SK-N-SH (cell line): ENCODE measurements around the gene LIME1. TPM values are rescaled to one million over a fixed set of nuclear protein-coding genes. Genes with fewer than 3 reads are reported as not detected.

Experiments
- CTCF ChIA-PET: fragments of 300-600, 350-600 bp; formaldehyde crosslinking; extraction: SDS; loops from one replicate; lab custom pipeline; 2021; lab: Yijun Ruan, JAX
- POLR2A ChIA-PET: fragments of 350-600 bp; sonication (Branson Sonifier 250); formaldehyde crosslinking; extraction: SDS; loops from one replicate; lab custom pipeline; 2020; ENCODE audit warnings: antibody characterized with exemption, inconsistent platforms; lab: Yijun Ruan, JAX
- DNase-seq: peaks from one replicate; pipeline ENCODE4 v3.0.0; 2012
- H2AFZ ChIP-seq: fragments of 200-600 bp; sonication (generic); 2 replicates; pipeline ENCODE4 v1.8.1; 2016; ENCODE audit warnings: antibody characterized with exemption, mild to moderate bottlenecking, low read depth
- H3F3A ChIP-seq: fragments of 200-600 bp; sonication (generic); replicated peaks from 2 replicates; pipeline ENCODE3; 2016; ENCODE audit warnings: antibody characterized with exemption, mild to moderate bottlenecking; ENCODE audit not compliant: insufficient read depth
- H3K27ac ChIP-seq, 2 experiments: fragments of 200-500 bp in 1 of 2; fragments of 200-600 bp in 1 of 2; sonication (Bioruptor generic) in 1 of 2; sonication (generic), shearing (Covaris generic) in 1 of 2; 2 replicates each; pipeline versions ENCODE4 v1.5.1 to v1.6.1; 2014 to 2016; ENCODE audit warnings: low read depth in 2 of 2, inconsistent platforms in 1 of 2, low read length in 1 of 2, mild to moderate bottlenecking in 1 of 2, mixed read lengths in 1 of 2
- H3K27me3 ChIP-seq: fragments of 200-600 bp; sonication (generic), shearing (Covaris generic); 2 replicates; pipeline ENCODE4 v1.6.1; 2016; ENCODE audit warnings: mixed run types; ENCODE audit not compliant: insufficient read depth
- H3K36me3 ChIP-seq, 2 experiments: fragments of 200-500 bp in 1 of 2; fragments of 200-600 bp in 1 of 2; sonication (Bioruptor generic) in 1 of 2; sonication (generic) in 1 of 2; replicated peaks in 1 of 2; 2 replicates each; pipeline versions ENCODE3 to v1.5.1; 2014 to 2016; ENCODE audit warnings: low read length in 1 of 2, mild to moderate bottlenecking in 1 of 2; ENCODE audit not compliant: insufficient read depth in 2 of 2, control insufficient read depth in 1 of 2
- H3K4me1 ChIP-seq, 2 experiments: fragments of 200-500 bp in 1 of 2; fragments of 200-600 bp in 1 of 2; sonication (Bioruptor generic) in 1 of 2; sonication (generic), shearing (Covaris generic) in 1 of 2; 2 replicates each; pipeline versions ENCODE4 v1.5.1 to v1.6.1; 2014 to 2016; ENCODE audit warnings: low read depth in 1 of 2, low read length in 1 of 2, mixed run types in 1 of 2; ENCODE audit not compliant: insufficient read depth in 2 of 2, control insufficient read depth in 1 of 2
- H3K4me2 ChIP-seq: fragments of 200-600 bp; sonication (generic), shearing (Covaris generic); 2 replicates; pipeline ENCODE4 v1.6.1; 2017; ENCODE audit warnings: mixed run types
- H3K4me3 ChIP-seq, 2 experiments: fragments of 200-500 bp in 1 of 2; fragments of 200-600 bp in 1 of 2; sonication (Bioruptor generic) in 1 of 2; sonication (generic), shearing (Covaris generic) in 1 of 2; 2 replicates each; pipeline versions ENCODE4 v1.5.1 to v1.8.1; 2014 to 2016; ENCODE audit warnings: low read depth in 2 of 2, inconsistent platforms in 1 of 2, low read length in 1 of 2, mild to moderate bottlenecking in 1 of 2, mixed read lengths in 1 of 2, moderate library complexity in 1 of 2
- H3K79me2 ChIP-seq: fragments of 200-600 bp; sonication (generic); 2 replicates; pipeline ENCODE4 v1.8.1; 2017; ENCODE audit warnings: mild to moderate bottlenecking; ENCODE audit not compliant: insufficient read depth
- H3K9ac ChIP-seq: fragments of 200-600 bp; sonication (generic); 2 replicates; pipeline ENCODE4 v1.6.1; 2017; ENCODE audit warnings: mixed run types
- H3K9me2 ChIP-seq: fragments of 200-600 bp; sonication (generic); 2 replicates; pipeline ENCODE4 v1.6.1; 2017; ENCODE audit warnings: mixed run types
- H3K9me3 ChIP-seq: fragments of 200-600 bp; sonication (generic); 2 replicates; pipeline ENCODE4 v1.6.1; 2017; ENCODE audit warnings: mixed run types, mild to moderate bottlenecking, moderate library complexity
- H4K20me1 ChIP-seq: fragments of 200-600 bp; sonication (generic); 2 replicates; pipeline ENCODE4 v1.6.1; 2017; ENCODE audit warnings: mild to moderate bottlenecking, mixed run types; ENCODE audit not compliant: insufficient read depth
- ELF1 ChIP-seq: IDR thresholded peaks from 2 replicates; pipeline ENCODE4 v1.4.0; 2012
- EP300 ChIP-seq, 2 experiments: IDR thresholded peaks; 2 replicates each; pipeline versions ENCODE4 v1.4.0 to v1.6.1; 2012; ENCODE audit warnings: borderline replicate concordance in 1 of 2, low read depth in 1 of 2, low read length in 1 of 2
- FOXM1 ChIP-seq: IDR thresholded peaks from 2 replicates; pipeline ENCODE4 v1.4.0; 2012; ENCODE audit warnings: low read depth, mild to moderate bottlenecking
- GABPA ChIP-seq: IDR thresholded peaks from 2 replicates; pipeline ENCODE4 v1.4.0; 2012; ENCODE audit warnings: low read depth, mild to moderate bottlenecking
- GATA2 ChIP-seq: sonication (generic); formaldehyde crosslinking; IDR thresholded peaks from 2 replicates; pipeline ENCODE4 v1.5.0; 2020; ENCODE audit warnings: mild to moderate bottlenecking, missing genetic modification reagents
- JUND ChIP-seq: IDR thresholded peaks from 2 replicates; pipeline ENCODE4 v1.4.0; 2012
- MEF2A ChIP-seq: IDR thresholded peaks from 2 replicates; pipeline ENCODE4 v1.4.0; 2012; ENCODE audit warnings: low read depth, borderline replicate concordance
- NFIC ChIP-seq: IDR thresholded peaks from 2 replicates; pipeline ENCODE4 v1.4.0; 2012; ENCODE audit warnings: borderline replicate concordance
- NRF1 ChIP-seq: IDR thresholded peaks from 2 replicates; pipeline ENCODE4 v1.6.1; 2012; ENCODE audit warnings: low read depth, mild to moderate bottlenecking, low read length
- POLR2AphosphoS5 ChIP-seq: IDR thresholded peaks from 2 replicates; pipeline ENCODE4 v1.6.1; 2012; ENCODE audit warnings: low read depth, low read length
- RCOR1 ChIP-seq: fragments of 150-350 bp; IDR thresholded peaks from 2 replicates; pipeline ENCODE4 v1.6.1; 2017; ENCODE audit warnings: antibody characterized with exemption, low read length
- REST ChIP-seq: IDR thresholded peaks from 2 replicates; pipeline ENCODE4 v1.6.1; 2012; ENCODE audit warnings: mild to moderate bottlenecking, low read depth, low read length, moderate library complexity
- RXRA ChIP-seq: IDR thresholded peaks from 2 replicates; pipeline ENCODE4 v1.4.0; 2012; ENCODE audit warnings: low read depth, mild to moderate bottlenecking, borderline replicate concordance
- TCF12 ChIP-seq: IDR thresholded peaks from 2 replicates; pipeline ENCODE4 v1.4.0; 2012
- USF1 ChIP-seq: IDR thresholded peaks from 2 replicates; pipeline ENCODE4 v1.4.0; 2012; ENCODE audit warnings: low read depth, borderline replicate concordance
- WGBS: methylation state at CpG from one replicate; pipeline ENCODE4 v1.1.6; 2017; ENCODE audit warnings: low lambda C conversion rate; 5-methylcytosine and 5-hydroxymethylcytosine counted together
- polyA plus RNA-seq, 3 experiments: library from polyadenylated mRNA; depleted of rRNA; stranded (reverse); fragments of >200 nt; gene quantifications; 2 replicates each; pipeline ENCODE4 v1.2.3, GENCODE V29; 2012
- TF ChIP-seq, protein P1 (sequence below): fragments of 200-600 bp; sonication (generic); IDR thresholded peaks from 2 replicates; pipeline ENCODE4 v1.6.1; 2017; ENCODE audit warnings: antibody characterized with exemption, mild to moderate bottlenecking, moderate library complexity
- TF ChIP-seq, protein P2 (sequence below): IDR thresholded peaks from 2 replicates; pipeline ENCODE4 v1.4.0; 2012; ENCODE audit warnings: low read depth

The LIME1 gene
- polyA plus RNA-seq, 1 of the 3 experiments (the other 2 are of a cell fraction): 10.9 TPM

DNA sequence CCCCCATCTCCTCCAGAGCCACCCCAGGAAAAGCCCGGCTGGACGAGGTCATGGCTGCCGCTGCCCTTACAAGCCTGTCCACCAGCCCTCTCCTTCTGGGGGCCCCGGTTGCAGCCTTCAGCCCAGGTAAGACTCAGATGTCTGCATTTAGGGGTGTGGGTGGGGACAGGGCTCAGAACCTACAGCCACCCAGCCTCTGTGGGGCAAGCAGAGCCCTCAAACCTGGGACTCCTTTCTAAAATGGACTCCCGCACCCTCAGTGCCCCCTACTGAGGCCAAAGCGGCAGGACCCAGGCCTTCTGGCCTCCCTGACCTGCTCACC, 4.9 kb downstream of the LIME1 start:
- no peak for DNase-seq
- no peak overlapping the region for H2AFZ ChIP-seq
- peaks cover 16% of the 10 kb centered on the region for H4K20me1 ChIP-seq
- H3K9me3 ChIP-seq: no peaks in the 10 kb centered on the region
- H3K9ac ChIP-seq: peak overlapping the region; percentile 92
- peak overlapping the region; percentile 81 to 95 for H3K4me3 ChIP-seq
- H3K36me3 ChIP-seq: peaks cover 15 to 26% of the 10 kb centered on the region in 2 experiments
- TF ChIP-seq GABPA: no peak
- TF ChIP-seq NFIC: no peak
- TF ChIP-seq MEF2A: no peak
- TF ChIP-seq, protein P1, sequence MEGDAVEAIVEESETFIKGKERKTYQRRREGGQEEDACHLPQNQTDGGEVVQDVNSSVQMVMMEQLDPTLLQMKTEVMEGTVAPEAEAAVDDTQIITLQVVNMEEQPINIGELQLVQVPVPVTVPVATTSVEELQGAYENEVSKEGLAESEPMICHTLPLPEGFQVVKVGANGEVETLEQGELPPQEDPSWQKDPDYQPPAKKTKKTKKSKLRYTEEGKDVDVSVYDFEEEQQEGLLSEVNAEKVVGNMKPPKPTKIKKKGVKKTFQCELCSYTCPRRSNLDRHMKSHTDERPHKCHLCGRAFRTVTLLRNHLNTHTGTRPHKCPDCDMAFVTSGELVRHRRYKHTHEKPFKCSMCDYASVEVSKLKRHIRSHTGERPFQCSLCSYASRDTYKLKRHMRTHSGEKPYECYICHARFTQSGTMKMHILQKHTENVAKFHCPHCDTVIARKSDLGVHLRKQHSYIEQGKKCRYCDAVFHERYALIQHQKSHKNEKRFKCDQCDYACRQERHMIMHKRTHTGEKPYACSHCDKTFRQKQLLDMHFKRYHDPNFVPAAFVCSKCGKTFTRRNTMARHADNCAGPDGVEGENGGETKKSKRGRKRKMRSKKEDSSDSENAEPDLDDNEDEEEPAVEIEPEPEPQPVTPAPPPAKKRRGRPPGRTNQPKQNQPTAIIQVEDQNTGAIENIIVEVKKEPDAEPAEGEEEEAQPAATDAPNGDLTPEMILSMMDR: no peak
- no peak for TF ChIP-seq TCF12
- TF ChIP-seq REST: no peak
- TF ChIP-seq, all 33 proteins: peak for 0
- Histone ChIP-seq H3K4me2 (peak overlapping the region; percentile 98), H3K9me2 (no peaks in the 10 kb centered on the region), H3F3A (peaks cover 17% of the 10 kb centered on the region), H3K27me3 (no peaks in the 10 kb centered on the region), H3K27ac (peak overlapping the region; percentile 72 to 96; a peak in 3 of 4 replicates), H3K4me1 (peaks cover 0 to 14% of the 10 kb centered on the region in 2 experiments; a peak in 1 of 4 replicates), H3K79me2 (peaks cover 18% of the 10 kb centered on the region)
- WGBS: 61% methylated on average over 3 of the region's 6 CpGs
- POLR2A ChIA-PET: interaction anchor here (0.8 to 1.9 kb wide), 5 partner anchors 8 to 124 kb away, joined by 3 to 7 read pairs (median 5); partner anchors contain the start of genes ARFRP1, RTEL1, TPD52L2 and ZGPAT
- CTCF ChIA-PET: interaction anchor here (0.7 to 1.7 kb wide), 8 partner anchors 10 to 232 kb away, joined by 3 to 9 read pairs (median 4); no protein-coding TSS in a partner anchor

DNA sequence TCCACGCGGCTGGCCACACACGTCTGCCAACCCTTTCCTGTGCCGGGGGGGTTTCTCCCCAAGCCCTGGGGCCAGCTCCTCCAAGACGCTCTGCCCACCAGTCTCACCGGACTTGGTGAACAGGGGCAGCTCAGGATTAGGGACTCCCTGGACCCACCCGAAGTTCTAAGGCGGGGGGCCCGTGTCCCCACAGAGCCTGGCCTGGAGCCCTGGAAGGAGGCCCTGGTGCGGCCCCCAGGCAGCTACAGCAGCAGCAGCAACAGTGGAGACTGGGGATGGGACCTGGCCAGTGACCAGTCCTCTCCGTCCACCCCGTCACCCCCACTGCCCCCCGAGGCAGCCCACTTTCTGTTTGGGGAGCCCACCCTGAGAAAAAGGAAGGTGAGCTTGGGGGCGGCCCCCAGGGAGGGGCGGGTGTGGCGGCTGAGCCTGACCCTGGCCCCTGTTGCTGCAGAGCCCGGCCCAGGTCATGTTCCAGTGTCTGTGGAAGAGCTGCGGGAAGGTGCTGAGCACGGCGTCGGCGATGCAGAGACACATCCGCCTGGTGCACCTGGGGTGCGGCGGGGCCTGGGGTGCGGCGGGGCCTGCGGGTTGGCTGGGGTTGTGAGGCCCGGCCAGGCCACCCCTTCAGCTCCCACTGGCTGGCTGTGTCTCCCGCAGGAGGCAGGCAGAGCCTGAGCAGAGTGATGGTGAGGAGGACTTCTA, 5.4 kb downstream of the LIME1 start:
- no peak for DNase-seq
- ChIA-PET CTCF (interaction anchor here (0.7 to 1.7 kb wide), 8 partner anchors 10 to 232 kb away, joined by 3 to 9 read pairs (median 4); no protein-coding TSS in a partner anchor), POLR2A (interaction anchor here (0.8 to 1.9 kb wide), 5 partner anchors 8 to 215 kb away, joined by 3 to 7 read pairs (median 5); partner anchors contain the start of genes ARFRP1, RTEL1, TPD52L2 and ZGPAT)
- Histone ChIP-seq H3F3A (peaks cover 17% of the 10 kb centered on the region), H3K4me2 (peak overlapping the region; percentile 98), H3K4me1 (peaks cover 0 to 14% of the 10 kb centered on the region in 2 experiments; a peak in 1 of 4 replicates), H2AFZ (no peak overlapping the region), H3K4me3 (peak overlapping the region; percentile 81 to 95), H4K20me1 (peaks cover 16% of the 10 kb centered on the region), H3K79me2 (peaks cover 18% of the 10 kb centered on the region), H3K9ac (peak overlapping the region; percentile 92; the same call in 1 of the 2 replicates), H3K27ac (peak overlapping the region; percentile 72 to 96; a peak in 3 of 4 replicates), H3K27me3 (no peaks in the 10 kb centered on the region), H3K36me3 (peaks cover 15 to 26% of the 10 kb centered on the region in 2 experiments), H3K9me3 (no peaks in the 10 kb centered on the region), H3K9me2 (no peaks in the 10 kb centered on the region)
- WGBS: 81% methylated on average over 18 of the region's 30 CpGs
- no peak for TF ChIP-seq JUND
- TF ChIP-seq RXRA: no peak
- TF ChIP-seq NRF1: no peak
- TF ChIP-seq MEF2A: no peak
- TF ChIP-seq USF1: no peak
- TF ChIP-seq ELF1: no peak
- TF ChIP-seq, protein P1: no peak
- no peak for TF ChIP-seq EP300 (IDR thresholded peaks at IDR 0.05; ENCODE audit: borderline replicate concordance in 1 of 2, low read depth in 1 of 2, low read length in 1 of 2)
- no peak for TF ChIP-seq FOXM1
- no peak for TF ChIP-seq GATA2 (CRISPR knock-in tag)
- TF ChIP-seq POLR2AphosphoS5: no peak
- TF ChIP-seq RCOR1: no peak
- TF ChIP-seq, protein P2, sequence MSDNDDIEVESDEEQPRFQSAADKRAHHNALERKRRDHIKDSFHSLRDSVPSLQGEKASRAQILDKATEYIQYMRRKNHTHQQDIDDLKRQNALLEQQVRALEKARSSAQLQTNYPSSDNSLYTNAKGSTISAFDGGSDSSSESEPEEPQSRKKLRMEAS: no peak
